ENCODE results near the gene CMIP. TPM values are rescaled to one million over a fixed set of nuclear protein-coding genes. Genes with fewer than 3 reads are reported as not detected.
"Not testable (repeated sequence)": the region's sequence is repeated elsewhere in the genome, so short reads cannot be mapped to it uniquely, and the experiment has no call there.

Gene CMIP
- total and polyA plus RNA-seq, 3 experiments from 2014 or later, result 1.0 to 24.4 (median 23.6) TPM

DNA sequence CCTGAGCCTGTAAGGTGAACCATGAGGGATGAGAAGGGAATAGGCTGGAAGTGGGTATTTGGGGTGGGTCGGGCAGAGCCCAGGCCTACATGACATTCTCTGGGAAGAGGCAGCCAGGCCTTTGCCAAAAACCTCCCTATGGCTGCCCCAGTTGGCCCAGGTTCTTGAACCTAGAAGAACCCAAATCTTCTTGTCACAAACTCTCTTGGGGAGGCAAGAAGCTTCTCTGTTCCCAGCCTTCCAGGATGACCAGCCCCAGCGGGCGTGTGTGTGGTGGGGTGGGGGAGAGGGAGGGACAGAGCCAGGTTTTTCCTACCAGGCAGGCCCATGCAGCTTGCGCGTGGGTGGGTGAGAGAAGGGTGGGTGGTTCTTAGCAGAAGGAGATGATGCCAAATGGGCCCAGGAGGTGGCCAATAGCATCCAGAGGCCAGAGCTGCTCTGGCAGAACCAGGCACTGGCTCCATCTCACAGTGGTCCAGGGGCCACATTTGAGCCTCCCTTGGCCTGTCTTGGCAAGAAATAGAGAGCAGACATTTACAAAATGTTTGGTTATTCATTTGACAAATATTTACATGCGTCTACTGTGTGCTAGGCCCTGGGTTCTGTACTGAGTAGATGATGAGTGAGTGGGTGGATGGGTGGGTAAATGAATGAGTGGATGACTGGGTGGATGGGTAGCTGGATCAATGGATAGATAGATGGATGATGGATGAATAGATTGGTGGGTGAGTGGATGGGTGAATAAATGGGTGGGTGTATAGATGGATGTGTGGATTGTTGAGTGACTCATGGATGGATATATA lies 290.2 kb downstream of the CMIP start:
- peak overlapping the region in 3 of 8 donors; percentile 2 to 80 (median 38) for H3K27ac Mint-ChIP-seq
- no peak for DNase-seq
- H3K9me3 Mint-ChIP-seq, result no peaks in the 10 kb centered on the region
- H3K4me3 Mint-ChIP-seq, result no peak overlapping the region
- H3K36me3 Mint-ChIP-seq, result no peaks in the 10 kb centered on the region
- Histone ChIP-seq H3K36me3 (ENCODE audit: insufficient read depth, low read length) (no peaks in the 10 kb centered on the region), H3K4me1 (ENCODE audit: insufficient read depth, low read length) (peaks cover 23% of the 10 kb centered on the region), H3K27me3 (ENCODE audit: insufficient read depth, low read length, poor library complexity, severe bottlenecking) (no peaks in the 10 kb centered on the region), H3K4me3 (ENCODE audit: low read length) (no peak overlapping the region), H3K9me3 (ENCODE audit: low read length) (no peaks in the 10 kb centered on the region), H3K27ac (ENCODE audit: low read depth, low read length) (no peak overlapping the region)
- peaks cover 12 to 17% (median 17%) of the 10 kb centered on the region in 3 donors for H3K4me1 Mint-ChIP-seq
- ChIA-PET CTCF (interaction anchor here (1.3 to 3.9 kb wide), 4 partner anchors 10 to 369 kb away, joined by 5 to 17 read pairs (median 9); no protein-coding TSS in a partner anchor), POLR2A (no interaction called here)
- peaks cover 0 to 4% of the 10 kb centered on the region in 2 donors for H3K27me3 Mint-ChIP-seq

DNA sequence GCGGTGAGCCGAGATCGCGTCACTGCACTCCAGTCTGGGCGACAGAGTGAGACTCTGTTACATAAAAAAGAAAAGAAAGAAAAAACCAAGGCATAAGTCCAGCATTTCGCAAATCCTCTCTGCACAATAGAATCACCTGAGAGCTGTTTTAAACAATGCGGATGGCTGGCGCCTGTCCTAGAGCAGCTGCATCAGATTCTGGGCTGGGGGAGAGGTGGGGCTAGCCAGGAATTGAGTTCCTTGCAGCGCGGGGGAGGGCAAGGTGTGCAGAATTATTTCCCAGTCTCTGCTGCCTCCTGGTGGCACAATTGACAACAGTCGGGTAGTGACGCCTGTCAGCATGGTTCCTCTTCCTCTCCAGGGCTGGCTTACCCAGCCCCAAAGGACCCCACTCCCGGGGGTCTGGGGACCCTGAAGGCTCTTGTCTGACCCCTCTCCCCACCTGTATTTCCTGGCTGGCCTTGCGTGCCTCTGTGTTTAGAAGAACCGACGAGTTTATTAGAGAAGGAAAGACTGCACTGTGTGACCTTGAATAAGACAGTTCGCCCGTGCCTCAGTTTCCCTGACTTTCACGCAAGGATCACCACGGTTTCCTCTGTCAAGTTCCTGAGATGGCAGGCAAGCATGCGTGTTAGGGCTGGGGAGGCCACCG lies 293.4 kb downstream of the CMIP start:
- Histone ChIP-seq H3K27ac (ENCODE audit: low read depth, low read length) (no peak overlapping the region), H3K27me3 (ENCODE audit: insufficient read depth, low read length, poor library complexity, severe bottlenecking) (no peaks in the 10 kb centered on the region), H3K4me3 (ENCODE audit: low read length) (peak overlapping the region; percentile 44), H3K4me1 (ENCODE audit: insufficient read depth, low read length) (peaks cover 8% of the 10 kb centered on the region), H3K36me3 (ENCODE audit: insufficient read depth, low read length) (no peaks in the 10 kb centered on the region), H3K9me3 (ENCODE audit: low read length) (no peaks in the 10 kb centered on the region)
- peak overlapping the region in 3 of 8 donors; percentile 33 to 49 (median 42) for H3K27ac Mint-ChIP-seq
- peak overlapping the region; percentile 56 to 85 (median 72) for H3K4me3 Mint-ChIP-seq
- CTCF ChIA-PET, result interaction anchor here (0.7 to 3.9 kb wide), 20 partner anchors 9 to 731 kb away, joined by 3 to 19 read pairs (median 3); partner anchors contain the start of genes CENPN and CMC2
- DNase-seq, result peak; percentile 72 to 87 (median 77)
- peaks cover 4 to 7% (median 7%) of the 10 kb centered on the region in 3 donors for H3K4me1 Mint-ChIP-seq
- H3K27me3 Mint-ChIP-seq, result peaks cover 0 to 7% of the 10 kb centered on the region in 2 donors
- no peaks in the 10 kb centered on the region for H3K36me3 Mint-ChIP-seq
- H3K9me3 Mint-ChIP-seq, result no peaks in the 10 kb centered on the region
- POLR2A ChIA-PET, result no interaction called here

DNA sequence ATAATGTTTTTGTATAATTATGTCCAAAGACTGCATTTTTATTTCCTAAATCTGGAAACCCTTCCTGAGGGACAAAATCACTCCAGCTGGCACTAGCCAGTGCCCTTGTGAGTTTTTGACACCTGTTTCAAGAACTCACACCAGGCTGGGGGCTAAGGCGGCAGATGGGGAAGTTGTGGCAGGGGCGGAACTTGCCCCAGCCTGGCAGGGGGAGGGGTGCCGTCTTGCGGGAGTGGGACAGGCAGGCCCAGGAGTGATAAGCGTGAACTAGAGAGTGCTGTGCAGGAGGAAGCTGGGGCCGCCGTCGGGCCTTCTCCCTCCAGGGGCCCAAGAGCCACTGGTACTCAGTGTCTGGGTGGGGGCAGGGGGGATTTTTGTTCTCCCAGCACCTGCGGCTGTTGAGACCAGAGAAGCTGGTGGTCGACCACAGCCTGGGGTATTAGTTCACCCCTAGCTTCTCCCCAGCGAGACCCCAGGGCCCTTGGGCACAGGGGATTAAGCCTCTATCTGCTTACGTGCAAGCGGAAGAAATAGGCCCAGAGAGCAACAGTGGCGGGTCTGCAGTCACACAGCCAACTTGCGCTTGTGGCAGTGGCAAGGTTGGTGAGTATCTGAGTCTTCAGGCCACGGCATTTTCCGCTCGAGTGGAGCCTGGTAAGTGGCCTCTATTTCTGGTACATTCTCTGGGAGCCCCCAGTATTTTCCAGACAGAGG lies 294.3 kb downstream of the CMIP start:
- H3K27ac Mint-ChIP-seq, result no peak overlapping the region

DNA sequence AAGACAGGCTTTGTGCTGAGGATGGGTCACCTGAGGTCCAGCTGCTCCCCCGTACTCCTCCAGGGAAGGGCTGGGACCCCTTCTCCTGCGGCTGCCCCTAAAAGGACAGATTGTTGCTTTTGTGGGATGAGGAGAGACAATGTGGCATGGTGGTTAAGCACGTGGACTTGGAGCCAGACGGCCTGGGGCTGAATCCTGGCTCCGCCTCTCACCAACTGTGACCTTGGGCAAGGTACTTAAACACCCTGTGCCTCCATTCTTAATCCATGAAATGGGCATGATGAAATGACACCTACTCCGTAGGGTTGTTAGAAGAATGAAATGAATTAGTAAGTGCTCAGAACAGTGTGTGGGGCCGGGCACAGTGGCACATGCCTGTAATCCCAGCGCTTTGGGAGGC lies 294.9 kb downstream of the CMIP start:
- DNase-seq, result no peak
- H3K4me3 ChIP-seq (ENCODE audit: low read length), result no peak overlapping the region
- CTCF ChIA-PET, result interaction anchor here (1.1 to 2.4 kb wide), 7 partner anchors 9 to 535 kb away, joined by 3 to 19 read pairs (median 3); no protein-coding TSS in a partner anchor

More for the DNA sequence above, 294.3 kb downstream of the CMIP start:
- no peaks in the 10 kb centered on the region for H3K36me3 ChIP-seq (ENCODE audit: insufficient read depth, low read length)
- H3K4me1 ChIP-seq (ENCODE audit: insufficient read depth, low read length), result peaks cover 8% of the 10 kb centered on the region
- H3K9me3 Mint-ChIP-seq, result no peaks in the 10 kb centered on the region
- H3K27me3 Mint-ChIP-seq, result peaks cover 0 to 8% of the 10 kb centered on the region in 2 donors
- H3K27ac ChIP-seq (ENCODE audit: low read depth, low read length), result no peak overlapping the region
- H3K4me1 Mint-ChIP-seq, result peaks cover 4 to 7% (median 7%) of the 10 kb centered on the region in 3 donors
- ChIA-PET CTCF (interaction anchor here (1.1 to 2.4 kb wide), 8 partner anchors 9 to 534 kb away, joined by 3 to 19 read pairs (median 3); no protein-coding TSS in a partner anchor), POLR2A (interaction anchor here (0.6 kb wide), 1 partner anchor 20 kb away, joined by 3 read pairs; no protein-coding TSS in a partner anchor)
- DNase-seq, result no peak
- no peaks in the 10 kb centered on the region for H3K9me3 ChIP-seq (ENCODE audit: low read length)
- H3K27me3 ChIP-seq (ENCODE audit: insufficient read depth, low read length, poor library complexity, severe bottlenecking), result no peaks in the 10 kb centered on the region
- no peaks in the 10 kb centered on the region for H3K36me3 Mint-ChIP-seq
- H3K4me3 ChIP-seq (ENCODE audit: low read length), result no peak overlapping the region
- H3K4me3 Mint-ChIP-seq, result no peak overlapping the region

DNA sequence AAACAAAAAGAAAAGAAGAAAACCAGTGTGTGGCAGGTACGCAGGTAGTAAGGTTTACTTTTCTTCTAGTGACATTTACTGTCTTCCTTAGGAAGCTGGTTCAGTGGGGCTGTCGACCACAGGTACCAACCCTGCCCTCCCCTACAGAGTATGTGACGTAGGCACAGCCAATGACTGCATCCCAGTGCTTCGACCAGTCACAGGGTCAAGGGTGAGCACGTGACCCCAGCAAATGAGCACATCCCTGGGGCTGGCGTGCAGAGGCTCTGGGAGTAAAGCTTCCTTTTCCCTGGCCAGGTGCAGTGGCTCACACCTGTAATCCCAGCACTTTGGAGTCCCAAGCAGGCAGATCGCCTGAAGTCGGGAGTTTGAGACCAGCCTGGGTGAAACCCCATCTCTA lies 295.6 kb downstream of the CMIP start:
- H3K4me3 Mint-ChIP-seq, result no peak overlapping the region
- CTCF ChIA-PET, result interaction anchor here (0.8 to 1.2 kb wide), 2 partner anchors 12 to 374 kb away, joined by 3 read pairs; no protein-coding TSS in a partner anchor
- H3K9me3 Mint-ChIP-seq, result no peaks in the 10 kb centered on the region
- Histone ChIP-seq H3K27me3 (ENCODE audit: insufficient read depth, low read length, poor library complexity, severe bottlenecking) (no peaks in the 10 kb centered on the region), H3K36me3 (ENCODE audit: insufficient read depth, low read length) (no peaks in the 10 kb centered on the region), H3K9me3 (ENCODE audit: low read length) (no peaks in the 10 kb centered on the region), H3K27ac (ENCODE audit: low read depth, low read length) (no peak overlapping the region), H3K4me1 (ENCODE audit: insufficient read depth, low read length) (peaks cover 8% of the 10 kb centered on the region), H3K4me3 (ENCODE audit: low read length) (no peak overlapping the region)
- no peaks in the 10 kb centered on the region for H3K36me3 Mint-ChIP-seq
- peaks cover 0 to 6% of the 10 kb centered on the region in 2 donors for H3K27me3 Mint-ChIP-seq
- peaks cover 4 to 7% (median 7%) of the 10 kb centered on the region in 3 donors for H3K4me1 Mint-ChIP-seq
- POLR2A ChIA-PET, result interaction anchor here (0.7 kb wide), 1 partner anchor 93 kb away, joined by 3 read pairs; no protein-coding TSS in a partner anchor
- H3K27ac Mint-ChIP-seq, result peak overlapping the region in 1 of 8 donors; percentile 72
- no peak for DNase-seq

More for the DNA sequence above, 294.9 kb downstream of the CMIP start:
- Mint-ChIP-seq H3K9me3 (no peaks in the 10 kb centered on the region), H3K36me3 (no peaks in the 10 kb centered on the region), H3K4me3 (no peak overlapping the region), H3K27me3 (peaks cover 0 to 6% of the 10 kb centered on the region in 2 donors), H3K4me1 (peaks cover 4 to 7% (median 7%) of the 10 kb centered on the region in 3 donors), H3K27ac (no peak overlapping the region)
- Histone ChIP-seq H3K27ac (ENCODE audit: low read depth, low read length) (no peak overlapping the region), H3K36me3 (ENCODE audit: insufficient read depth, low read length) (no peaks in the 10 kb centered on the region), H3K4me1 (ENCODE audit: insufficient read depth, low read length) (peaks cover 8% of the 10 kb centered on the region), H3K27me3 (ENCODE audit: insufficient read depth, low read length, poor library complexity, severe bottlenecking) (no peaks in the 10 kb centered on the region), H3K9me3 (ENCODE audit: low read length) (no peaks in the 10 kb centered on the region)
- POLR2A ChIA-PET, result interaction anchor here (0.6 kb wide), 1 partner anchor 21 kb away, joined by 3 read pairs; no protein-coding TSS in a partner anchor

DNA sequence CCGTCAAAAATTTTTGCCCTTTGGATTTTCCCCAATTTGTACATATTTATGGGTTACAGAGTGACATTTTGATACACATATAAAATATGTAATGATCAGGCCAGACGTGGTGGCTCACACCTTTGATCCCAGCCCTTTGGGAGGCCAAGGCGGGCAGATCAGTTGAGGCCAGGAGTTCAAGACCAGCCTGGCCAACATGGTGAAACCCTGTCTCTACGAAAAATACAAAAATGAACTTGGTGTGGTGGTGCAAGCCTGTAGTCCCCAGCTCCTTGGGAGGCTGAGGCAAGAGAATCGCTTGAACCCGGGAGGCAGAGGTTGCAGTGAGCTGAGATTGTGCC lies 296.8 kb downstream of the CMIP start:
- H3K27ac Mint-ChIP-seq; H3K4me3 Mint-ChIP-seq; H3K9me3 ChIP-seq (ENCODE audit: low read length); H3K27me3 Mint-ChIP-seq; H3K4me3 ChIP-seq (ENCODE audit: low read length); H3K36me3 ChIP-seq (ENCODE audit: insufficient read depth, low read length); H3K9me3 Mint-ChIP-seq; H3K27ac ChIP-seq (ENCODE audit: low read depth, low read length); DNase-seq; H3K36me3 Mint-ChIP-seq; CTCF ChIA-PET; H3K27me3 ChIP-seq (ENCODE audit: insufficient read depth, low read length, poor library complexity, severe bottlenecking): not testable (repeated sequence)
- H3K4me1 ChIP-seq (ENCODE audit: insufficient read depth, low read length), result peaks cover 14% of the 10 kb centered on the region
- H3K4me1 Mint-ChIP-seq, result peaks cover 13 to 18% (median 15%) of the 10 kb centered on the region in 3 donors
- POLR2A ChIA-PET, result interaction anchor here (1.1 kb wide), 1 partner anchor 735 kb away, joined by 3 read pairs; the partner anchor contains the start of genes CENPN and CMC2

DNA sequence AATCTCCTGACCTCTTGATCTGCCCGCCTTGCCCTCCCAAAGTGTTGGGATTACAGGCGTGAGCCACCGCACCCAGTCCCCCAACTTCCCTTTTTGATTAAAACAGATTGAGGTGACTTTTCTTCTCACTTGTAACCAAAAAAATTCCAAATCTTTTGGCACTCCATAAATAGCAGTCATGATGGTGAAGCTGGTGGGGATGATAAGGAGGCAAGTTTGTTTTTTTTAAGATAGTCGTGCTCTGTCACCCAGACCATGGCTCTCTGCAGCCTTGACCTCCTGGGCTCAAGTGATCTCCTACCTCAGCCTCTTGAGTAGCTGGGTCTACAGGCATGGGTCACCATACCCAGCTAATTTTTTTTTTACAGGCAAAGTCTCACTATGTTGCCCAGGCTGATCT lies 299.8 kb downstream of the CMIP start:
- no peak overlapping the region for H3K27ac ChIP-seq (ENCODE audit: low read depth, low read length)
- Mint-ChIP-seq H3K27ac (no peak overlapping the region), H3K4me3 (no peak overlapping the region), H3K4me1 (peaks cover 10 to 13% (median 10%) of the 10 kb centered on the region in 3 donors), H3K9me3 (no peaks in the 10 kb centered on the region), H3K27me3 (peaks cover 0 to 4% of the 10 kb centered on the region in 2 donors), H3K36me3 (no peaks in the 10 kb centered on the region)
- H3K4me1 ChIP-seq (ENCODE audit: insufficient read depth, low read length), result peaks cover 8% of the 10 kb centered on the region
- CTCF ChIA-PET, result interaction anchor here (0.7 to 1.2 kb wide), 3 partner anchors 30 to 379 kb away, joined by 3 read pairs; no protein-coding TSS in a partner anchor
- H3K4me3 ChIP-seq (ENCODE audit: low read length), result no peak overlapping the region
- POLR2A ChIA-PET, result no interaction called here
- H3K27me3 ChIP-seq (ENCODE audit: insufficient read depth, low read length, poor library complexity, severe bottlenecking), result no peaks in the 10 kb centered on the region
- H3K9me3 ChIP-seq (ENCODE audit: low read length), result no peaks in the 10 kb centered on the region
- no peaks in the 10 kb centered on the region for H3K36me3 ChIP-seq (ENCODE audit: insufficient read depth, low read length)
- no peak for DNase-seq

Measured in CD8-positive, alpha-beta memory T cell (primary cell).